H9 (cell line): ENCODE measurements around the gene CHCHD6. TPM values are rescaled to one million over a fixed set of nuclear protein-coding genes. Genes with fewer than 3 reads are reported as not detected.

Source experiments
- DNase-seq: peaks from one replicate; pipeline ENCODE4 v3.0.0-alpha.2; 2017
- H2AFZ ChIP-seq: one replicate; pipeline ENCODE4 v1.6.1; 2013; ENCODE audit warnings: mild to moderate bottlenecking, low read length, control low read depth, moderate library complexity
- H2AK5ac ChIP-seq: 2 replicates; pipeline ENCODE4 v1.6.1; 2013; ENCODE audit warnings: low read length, control low read depth, mixed read lengths; ENCODE audit not compliant: insufficient read length
- H2BK120ac ChIP-seq: one replicate; pipeline ENCODE4 v1.6.1; 2013; ENCODE audit warnings: low read depth, mild to moderate bottlenecking, low read length, control low read depth, inconsistent platforms; ENCODE audit not compliant: poor library complexity, severe bottlenecking
- H2BK12ac ChIP-seq: 2 replicates; pipeline ENCODE4 v1.6.1; 2013; ENCODE audit warnings: low read length, control low read depth, mixed read lengths, low read depth; ENCODE audit not compliant: insufficient read length
- H2BK15ac ChIP-seq: 2 replicates; pipeline ENCODE4 v1.6.1; 2013; ENCODE audit warnings: low read depth, low read length, control low read depth
- H2BK20ac ChIP-seq: one replicate; pipeline ENCODE4 v1.6.1; 2013; ENCODE audit warnings: low read depth, mild to moderate bottlenecking, low read length, control low read depth, inconsistent platforms; ENCODE audit not compliant: poor library complexity, severe bottlenecking
- H2BK5ac ChIP-seq: 2 replicates; pipeline ENCODE4 v1.6.1; 2013; ENCODE audit warnings: low read length, control low read depth, mixed read lengths; ENCODE audit not compliant: insufficient read length
- H3K14ac ChIP-seq: 2 replicates; pipeline ENCODE4 v1.6.1; 2013; ENCODE audit warnings: low read length, control low read depth; ENCODE audit not compliant: insufficient read depth
- H3K18ac ChIP-seq: 2 replicates; pipeline ENCODE4 v1.6.1; 2013; ENCODE audit warnings: low read depth, mild to moderate bottlenecking, mixed read lengths, low read length, control low read depth; ENCODE audit not compliant: insufficient read length
- H3K23ac ChIP-seq: 2 replicates; pipeline ENCODE4 v1.6.1; 2013; ENCODE audit warnings: low read length, control low read depth, mixed read lengths, low read depth; ENCODE audit not compliant: insufficient read length
- H3K23me2 ChIP-seq: 2 replicates; pipeline ENCODE4 v1.6.1; 2013; ENCODE audit warnings: low read depth, mild to moderate bottlenecking, mixed read lengths, low read length, control low read depth; ENCODE audit not compliant: insufficient read length, poor library complexity, severe bottlenecking
- H3K27ac ChIP-seq: 2 replicates; pipeline ENCODE4 v1.5.1; 2013; ENCODE audit warnings: low read length, control low read depth, mixed read lengths, low read depth; ENCODE audit not compliant: insufficient read length
- H3K27me3 ChIP-seq: 2 replicates; pipeline ENCODE4 v1.6.1; 2013; ENCODE audit warnings: low read length, control low read depth, inconsistent platforms; ENCODE audit not compliant: insufficient read depth
- H3K4ac ChIP-seq: 2 replicates; pipeline ENCODE4 v1.6.1; 2013; ENCODE audit warnings: low read depth, mild to moderate bottlenecking, control low read depth, inconsistent platforms, low read length, moderate library complexity
- H3K4me1 ChIP-seq: 2 replicates; pipeline ENCODE4 v1.6.1; 2013; ENCODE audit warnings: low read length, control low read depth, inconsistent platforms; ENCODE audit not compliant: insufficient read depth
- H3K4me2 ChIP-seq: 2 replicates; pipeline ENCODE4 v1.6.1; 2013; ENCODE audit warnings: low read length, control low read depth, mixed read lengths; ENCODE audit not compliant: insufficient read length, insufficient read depth
- H3K56ac ChIP-seq: 2 replicates; pipeline ENCODE4 v1.6.1; 2013; ENCODE audit warnings: low read depth, mild to moderate bottlenecking, mixed read lengths, low read length, control low read depth; ENCODE audit not compliant: insufficient read length
- H3K79me1 ChIP-seq: 2 replicates; pipeline ENCODE4 v1.6.1; 2013; ENCODE audit warnings: low read depth, mild to moderate bottlenecking, moderate library complexity, low read length, control low read depth, inconsistent platforms; ENCODE audit not compliant: insufficient read depth, poor library complexity, severe bottlenecking
- H3K79me2 ChIP-seq: 2 replicates; pipeline ENCODE4 v1.6.1; 2013; ENCODE audit warnings: low read length, control low read depth, inconsistent platforms; ENCODE audit not compliant: insufficient read depth
- H3K9ac ChIP-seq: 2 replicates; pipeline ENCODE4 v1.6.1; 2013; ENCODE audit warnings: low read length, control low read depth, mixed read lengths; ENCODE audit not compliant: insufficient read length; ENCODE audit errors: extremely low read depth
- H3K9me3 ChIP-seq: one replicate; pipeline ENCODE4 v1.6.1; 2013; ENCODE audit warnings: low read depth, low read length, inconsistent platforms; ENCODE audit not compliant: control insufficient read depth
- H3T11ph ChIP-seq: one replicate; pipeline ENCODE4 v1.6.1; 2013; ENCODE audit warnings: mild to moderate bottlenecking, low read length, control low read depth, inconsistent platforms
- H4K20me1 ChIP-seq: one replicate; pipeline ENCODE4 v1.6.1; 2013; ENCODE audit not compliant: control insufficient read depth, insufficient read length, insufficient read depth
- H4K5ac ChIP-seq: 2 replicates; pipeline ENCODE4 v1.6.1; 2013; ENCODE audit warnings: low read depth, mild to moderate bottlenecking, mixed read lengths, low read length, control low read depth; ENCODE audit not compliant: insufficient read length
- H4K8ac ChIP-seq: replicated peaks from 2 replicates; pipeline ENCODE4 v1.6.1; 2013; ENCODE audit warnings: low read length, control low read depth, mixed read lengths, low read depth; ENCODE audit not compliant: insufficient read length
- H4K91ac ChIP-seq: 2 replicates; pipeline ENCODE4 v1.6.1; 2013; ENCODE audit warnings: low read depth, mild to moderate bottlenecking, moderate library complexity, mixed read lengths, low read length, control low read depth; ENCODE audit not compliant: insufficient read length
- H3K27ac Mint-ChIP-seq, 3 experiments: 2 replicates in 2 of 3; 3 replicates in 1 of 3; pipeline ENCODE4 v1.8.0; 2020 to 2021; ENCODE audit warnings: mixed read lengths in 3 of 3, mild to moderate bottlenecking in 1 of 3, moderate library complexity in 1 of 3
- H3K27me3 Mint-ChIP-seq: 2 replicates; pipeline ENCODE4 v1.8.0; 2021; ENCODE audit warnings: low read depth, mild to moderate bottlenecking, moderate library complexity, mixed read lengths
- H3K36me3 Mint-ChIP-seq, 3 experiments: 2 replicates in 2 of 3; 3 replicates in 1 of 3; pipeline ENCODE4 v1.8.0; 2020 to 2021; ENCODE audit warnings: low read depth in 3 of 3, mixed read lengths in 3 of 3; ENCODE audit not compliant: insufficient read depth in 1 of 3
- H3K4me1 Mint-ChIP-seq, 2 experiments: 2 replicates each; pipeline ENCODE4 v1.8.0; 2020; ENCODE audit warnings: mixed read lengths in 2 of 2
- H3K4me3 Mint-ChIP-seq, 2 experiments: 2 replicates in 1 of 2; 3 replicates in 1 of 2; pipeline ENCODE4 v1.8.0; 2020 to 2021; ENCODE audit warnings: mild to moderate bottlenecking in 2 of 2, mixed read lengths in 2 of 2, moderate library complexity in 1 of 2
- H3K9me3 Mint-ChIP-seq, 2 experiments: 2 replicates in 1 of 2; 3 replicates in 1 of 2; pipeline ENCODE4 v1.8.0; 2020; ENCODE audit warnings: mild to moderate bottlenecking in 2 of 2, mixed read lengths in 2 of 2, moderate library complexity in 1 of 2
- CTCF ChIP-seq: fragments of 200-600 bp; sonication (generic); conservative IDR thresholded peaks from 3 replicates; pipeline ENCODE4 v1.8.0; 2021; ENCODE audit warnings: antibody characterized with exemption, mild to moderate bottlenecking
- WGBS: extraction: QIAGEN DNeasy Blood & Tissue Kit; methylation state at CpG from one replicate; pipeline ENCODE4 v1.1.7; 2013; ENCODE audit warnings: missing lambda C conversion rate, low lambda C conversion rate, mixed read lengths; ENCODE audit not compliant: insufficient read length; ENCODE audit errors: extremely low coverage; 5-methylcytosine and 5-hydroxymethylcytosine counted together
- total RNA-seq: library from RNA; stranded (reverse); gene quantifications from 2 replicates; pipeline ENCODE4 v1.2.1, GENCODE V29; 2021

The CHCHD6 gene
- total RNA-seq, 1 experiment from 2014 or later = 34.2 TPM

DNA sequence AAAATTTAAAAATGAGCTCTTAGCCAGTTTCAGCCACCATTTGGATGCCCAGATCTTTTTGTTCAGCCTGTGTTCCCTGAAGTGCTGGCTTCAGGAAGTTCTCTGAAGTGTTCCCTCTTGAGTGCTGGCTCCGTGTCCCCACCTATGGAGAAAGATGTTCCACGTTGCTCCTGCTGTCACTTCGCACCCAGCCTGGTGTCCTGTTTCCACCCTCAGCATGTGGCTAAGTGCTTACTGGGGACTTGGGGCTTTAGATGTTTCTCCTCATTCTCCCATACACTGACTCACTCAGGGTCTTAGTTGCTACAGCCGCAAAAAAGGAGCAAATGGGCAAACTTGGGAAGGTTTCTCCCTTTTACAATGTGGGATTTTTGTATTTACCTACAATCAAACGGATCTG, 16.6 kb downstream of the CHCHD6 start:
- H3K9ac ChIP-seq = no peak overlapping the region
- no peak overlapping the region for H3K56ac ChIP-seq
- H2BK120ac ChIP-seq = no peak overlapping the region
- TF ChIP-seq CTCF = no peak
- no peak overlapping the region for H3K18ac ChIP-seq
- Mint-ChIP-seq H3K4me3 (no peak overlapping the region), H3K36me3 (peaks cover 8 to 12% (median 12%) of the 10 kb centered on the region in 3 experiments), H3K27ac (no peak overlapping the region), H3K4me1 (peaks cover 25 to 27% of the 10 kb centered on the region in 2 experiments), H3K9me3 (peaks cover 6 to 12% of the 10 kb centered on the region in 2 experiments), H3K27me3 (no peaks in the 10 kb centered on the region)
- no peaks in the 10 kb centered on the region for H3K27me3 ChIP-seq
- H2BK20ac ChIP-seq = no peak overlapping the region
- no peak overlapping the region for H3K27ac ChIP-seq
- H2BK15ac ChIP-seq = no peak overlapping the region
- H3K4ac ChIP-seq = no peak overlapping the region
- no peak for DNase-seq
- no CpG with 5 or more reads among the region's 5 CpGs for whole genome bisulfite sequencing
- H4K91ac ChIP-seq = no peak overlapping the region
- H3K79me1 ChIP-seq = no peaks in the 10 kb centered on the region
- H2AK5ac ChIP-seq = no peak overlapping the region
- H3K23me2 ChIP-seq = no peaks in the 10 kb centered on the region
- H2AFZ ChIP-seq = no peak overlapping the region
- H4K8ac ChIP-seq = no peak overlapping the region
- no peak overlapping the region for H4K5ac ChIP-seq
- no peak overlapping the region for H3K4me2 ChIP-seq
- H2BK5ac ChIP-seq = no peak overlapping the region
- no peaks in the 10 kb centered on the region for H4K20me1 ChIP-seq
- H3K9me3 ChIP-seq = no peaks in the 10 kb centered on the region
- H2BK12ac ChIP-seq = no peak overlapping the region
- H3K4me1 ChIP-seq = no peaks in the 10 kb centered on the region
- no peak overlapping the region; the same call in 1 of the 2 replicates for H3K14ac ChIP-seq
- H3K79me2 ChIP-seq = no peaks in the 10 kb centered on the region; the same call in 1 of the 2 replicates
- H3K23ac ChIP-seq = no peak overlapping the region
- no peak overlapping the region for H3T11ph ChIP-seq
